Lower lobe of right lung (tissue), 2 donors: ENCODE measurements around the gene GPR152. TPM values are rescaled to one million over a fixed set of nuclear protein-coding genes. Genes with fewer than 3 reads are reported as not detected.
A peak's percentile ranks its signal among the peaks of the same experiment; 100 is the strongest.

Source experiments
- ATAC-seq, 2 donors: fragments of 200-7000 bp; cut with Tn5 transposase; one replicate each; pipeline ENCODE4 v1.9.1; 2020 to 2022; ENCODE audit warnings: mild to moderate bottlenecking in 2 of 2, moderate library complexity in 2 of 2
- DNase-seq: peaks from one replicate; pipeline ENCODE4 v3.0.0-alpha.2; 2020
- H3K27ac ChIP-seq: fragments of 200-600 bp; one replicate; pipeline ENCODE4 v1.8.0; 2022
- H3K27me3 ChIP-seq: fragments of 200-600 bp; one replicate; pipeline ENCODE4 v1.8.0; 2022; ENCODE audit warnings: low read depth
- H3K36me3 ChIP-seq: fragments of 200-600 bp; one replicate; pipeline ENCODE4 v1.8.0; 2022; ENCODE audit warnings: mild to moderate bottlenecking
- H3K4me1 ChIP-seq: fragments of 200-600 bp; one replicate; pipeline ENCODE4 v1.8.0; 2022
- H3K4me3 ChIP-seq: fragments of 200-600 bp; one replicate; pipeline ENCODE4 v1.8.0; 2022; ENCODE audit warnings: mild to moderate bottlenecking
- H3K9me3 ChIP-seq: fragments of 200-600 bp; one replicate; pipeline ENCODE4 v1.8.0; 2022
- CTCF ChIP-seq: fragments of 200-600 bp; IDR thresholded peaks from one replicate; pipeline ENCODE4 v1.8.0; 2022; ENCODE audit warnings: antibody characterized with exemption, mild to moderate bottlenecking
- intact Hi-C: fragments of 100-400 bp; cut with DNase I; formaldehyde crosslinking; loops from one replicate; pipeline ENCODE4 v1.11.0; 2022
- total RNA-seq: library from RNA; stranded (reverse); fragmentation: NEBNext Ultra II Directional; extraction: Animal tissue kit (Norgen Biotek cat#: 25700); gene quantifications from one replicate; pipeline ENCODE4 v1.2.1, GENCODE V29; 2021
- donor health status: DM: no; HTN: yes; CAD: no; lungs with severe emphysema.

The GPR152 gene
- total RNA-seq, 1 donor from 2014 or later, result not detected

GRCh38 chr11:67450796-67451657, 1.5 kb downstream of the GPR152 start:
- H3K27ac ChIP-seq, result no peak overlapping the region

GRCh38 chr11:67449116-67449844, 3.2 kb downstream of the GPR152 start:
- H3K27me3 ChIP-seq, result no peaks in the 10 kb centered on the region
- TF ChIP-seq CTCF, result no peak
- H3K27ac ChIP-seq, result no peak overlapping the region
- peaks cover 21% of the 10 kb centered on the region for H3K4me1 ChIP-seq
- no peak overlapping the region for H3K4me3 ChIP-seq
- intact Hi-C loops, result no loop called here
- H3K9me3 ChIP-seq, result no peaks in the 10 kb centered on the region
- no peaks in the 10 kb centered on the region for H3K36me3 ChIP-seq
- ATAC-seq (peak; percentile 14 to 15), DNase-seq (no peak)

More at GRCh38 chr11:67450796-67451657, 1.5 kb downstream of the GPR152 start:
- DNase-seq (no peak), ATAC-seq (no peak)
- intact Hi-C loops, result no loop called here
- Histone ChIP-seq H3K9me3 (no peaks in the 10 kb centered on the region), H3K36me3 (no peaks in the 10 kb centered on the region), H3K27me3 (no peaks in the 10 kb centered on the region), H3K4me1 (peaks cover 12% of the 10 kb centered on the region), H3K4me3 (no peak overlapping the region)
- TF ChIP-seq CTCF, result no peak

GRCh38 chr11:67448220-67448609, 4.3 kb downstream of the GPR152 start:
- Histone ChIP-seq H3K27me3 (no peaks in the 10 kb centered on the region), H3K4me3 (no peak overlapping the region), H3K36me3 (no peaks in the 10 kb centered on the region), H3K9me3 (no peaks in the 10 kb centered on the region), H3K27ac (no peak overlapping the region), H3K4me1 (peaks cover 23% of the 10 kb centered on the region)
- intact Hi-C loops, result no loop called here
- TF ChIP-seq CTCF, result no peak
- ATAC-seq (no peak), DNase-seq (no peak)

- Histone ChIP-seq H3K27ac (no peak overlapping the region), H3K4me1 (peaks cover 39% of the 10 kb centered on the region), H3K4me3 (no peak overlapping the region), H3K27me3 (no peaks in the 10 kb centered on the region), H3K36me3 (peaks cover 19% of the 10 kb centered on the region), H3K9me3 (no peaks in the 10 kb centered on the region)
- ATAC-seq, result no peak
- no peak for DNase-seq
- intact Hi-C loops, result no loop called here
- TF ChIP-seq CTCF, result no peak
These were observed 7.0 kb downstream of the GPR152 start for GRCh38 chr11:67445515-67445914.

GRCh38 chr11:67442504-67443404, 9.8 kb downstream of the GPR152 start:
- Histone ChIP-seq H3K36me3 (peaks cover 47% of the 10 kb centered on the region), H3K9me3 (no peaks in the 10 kb centered on the region), H3K4me3 (peak overlapping the region; percentile 82), H3K27me3 (no peaks in the 10 kb centered on the region), H3K27ac (peak overlapping the region; percentile 93), H3K4me1 (peaks cover 49% of the 10 kb centered on the region)
- no peak for TF ChIP-seq CTCF
- DNase-seq, result no peak
- ATAC-seq, result peak in 1 of 2 donors; percentile 2
- intact Hi-C loops, result no loop called here
